Cardiac septum (tissue), 1 donor: ENCODE results near the gene SLAMF1. TPM values are rescaled to one million over a fixed set of nuclear protein-coding genes. Genes with fewer than 3 reads are reported as not detected.
"Not testable (repeated sequence)": the region's sequence is repeated elsewhere in the genome, so short reads cannot be mapped to it uniquely, and the experiment has no call there.

Experiments used
- DNase-seq: peaks from one replicate; pipeline ENCODE4 v3.0.0-alpha.2; 2020; ENCODE audit warnings: low spot score
- intact Hi-C: fragments of 100-400 bp; cut with DNase I; formaldehyde crosslinking; loops from one replicate; pipeline ENCODE4 v1.14.0; 2022
- total RNA-seq: library from RNA; stranded (reverse); fragmentation: NEBNext Ultra II Directional; extraction: Animal tissue kit (Norgen Biotek cat#: 25700); gene quantifications from one replicate; pipeline ENCODE4 v1.2.1, GENCODE V29; 2021
- donor health status: DM: no; HTN: no; CAD: no.

SLAMF1 gene
- total RNA-seq, 1 donor from 2014 or later = 1.0 TPM

- DNase-seq, intact Hi-C loops: not testable (repeated sequence)
Measured at GRCh38 chr1:160627677-160628289, 19.1 kb downstream of the SLAMF1 start.

- intact Hi-C loops = no loop called here
- DNase-seq = no peak
Measured at GRCh38 chr1:160626509-160627342, 20.1 kb downstream of the SLAMF1 start.

- no peak for DNase-seq
- intact Hi-C loops = no loop called here
Measured at GRCh38 chr1:160625725-160626498, 20.9 kb downstream of the SLAMF1 start.

- no peak for DNase-seq
- intact Hi-C loops = no loop called here
Measured at GRCh38 chr1:160625321-160625720, 21.5 kb downstream of the SLAMF1 start.

- intact Hi-C loops = no loop called here
- DNase-seq = no peak
Measured at GRCh38 chr1:160624464-160624863, 22.4 kb downstream of the SLAMF1 start.

GRCh38 chr1:160623862-160624261 lies 23.0 kb downstream of the SLAMF1 start:
- intact Hi-C loops = no loop called here
- DNase-seq = no peak

- intact Hi-C loops = no loop called here
- DNase-seq = no peak
Measured at GRCh38 chr1:160623227-160623633, 23.6 kb downstream of the SLAMF1 start.

GRCh38 chr1:160622501-160623226 lies 24.2 kb downstream of the SLAMF1 start:
- intact Hi-C loops = no loop called here

GRCh38 chr1:160621633-160622413 lies 25.0 kb downstream of the SLAMF1 start:
- no peak for DNase-seq
- intact Hi-C loops = no loop called here

More at GRCh38 chr1:160622501-160623226, 24.2 kb downstream of the SLAMF1 start:
- no peak for DNase-seq

GRCh38 chr1:160620942-160621632 lies 25.8 kb downstream of the SLAMF1 start:
- intact Hi-C loops = no loop called here
- DNase-seq = no peak

- DNase-seq = no peak
- intact Hi-C loops = no loop called here
Measured at GRCh38 chr1:160619742-160620277, 27.0 kb downstream of the SLAMF1 start.

- intact Hi-C loops = no loop called here
- no peak for DNase-seq
Measured at GRCh38 chr1:160618763-160619274, 28.0 kb downstream of the SLAMF1 start.

- intact Hi-C loops = no loop called here
- no peak for DNase-seq
Measured at GRCh38 chr1:160618327-160618726, 28.5 kb downstream of the SLAMF1 start.

- no peak for DNase-seq
- intact Hi-C loops = no loop called here
Measured at GRCh38 chr1:160615660-160616059, 31.2 kb downstream of the SLAMF1 start.

GRCh38 chr1:160614410-160614809 lies 32.4 kb downstream of the SLAMF1 start:
- DNase-seq = no peak
- intact Hi-C loops = no loop called here

- intact Hi-C loops = no loop called here
- DNase-seq = no peak
Measured at GRCh38 chr1:160612613-160613218, 34.1 kb downstream of the SLAMF1 start.

GRCh38 chr1:160610569-160611242 lies 36.1 kb downstream of the SLAMF1 start:
- no peak for DNase-seq
- intact Hi-C loops = no loop called here
